HepG2 (cell line): ENCODE measurements around the gene BCL2L2. TPM values are rescaled to one million over a fixed set of nuclear protein-coding genes. Genes with fewer than 3 reads are reported as not detected.

Source experiments
- FOXK2 ChIP-seq: fragments of 450-650 bp; IDR thresholded peaks from 2 replicates; pipeline ENCODE4 v1.6.1; 2016
- GABPB1 ChIP-seq: IDR thresholded peaks from 2 replicates; pipeline ENCODE4 v1.6.1; 2016; ENCODE audit warnings: mild to moderate bottlenecking, missing genetic modification reagents, moderate library complexity, missing compliant biosample characterization
- HNRNPLL ChIP-seq: fragments of 200-400 bp; formaldehyde crosslinking; IDR thresholded peaks from 2 replicates; pipeline ENCODE4 v1.6.1; 2017; ENCODE audit warnings: mild to moderate bottlenecking, low read depth, low read length; ENCODE audit not compliant: poor library complexity, severe bottlenecking
- PBX2 ChIP-seq: IDR thresholded peaks from 2 replicates; pipeline ENCODE4 v1.6.1; 2016; ENCODE audit warnings: control low read depth
- PLRG1 ChIP-seq: fragments of 450-650 bp; conservative IDR thresholded peaks from 2 replicates; pipeline ENCODE4 v1.6.1; 2016
- ZBTB2 ChIP-seq: sonication (generic); formaldehyde crosslinking; IDR thresholded peaks from 2 replicates; pipeline ENCODE4 v1.8.0; 2022; ENCODE audit warnings: low read depth, missing genetic modification reagents
- ZSCAN9 ChIP-seq: IDR thresholded peaks from 2 replicates; pipeline ENCODE4 v1.6.1; 2016; ENCODE audit warnings: borderline replicate concordance
- polyA plus RNA-seq, 8 experiments: library from polyadenylated mRNA; depleted of rRNA in 3 of 8; stranded (reverse) in 7 of 8; unstranded in 1 of 8; fragments of >200 nt; fragmentation: Illumina TruSeq in 4 of 8; extraction: Trizol in 4 of 8; gene quantifications; 2 replicates each; pipeline versions ENCODE4 v1.2.1 to v1.2.3, GENCODE V29; 2011 to 2016; ENCODE audit warnings: low read depth in 4 of 8, missing spikeins in 1 of 8, mixed read lengths in 1 of 8; ENCODE audit not compliant: insufficient read depth in 1 of 8
- total RNA-seq, 5 experiments: library from RNA; depleted of rRNA; stranded (reverse); fragments of >200 nt; fragmentation: Illumina TruSeq; extraction: Trizol; gene quantifications; 2 replicates each; pipeline ENCODE4 v1.2.3, GENCODE V29; 2016; ENCODE audit warnings: low read depth in 1 of 5
- TF ChIP-seq, protein P1 (sequence below): IDR thresholded peaks from 2 replicates; pipeline ENCODE4 v1.6.1; 2012; ENCODE audit warnings: low read depth, low read length, improper control_type of control experiment
- TF ChIP-seq, protein P2 (sequence below), 2 experiments: fragments of 450-650 bp in 1 of 2; sonication (generic) in 1 of 2; formaldehyde crosslinking in 1 of 2; IDR thresholded peaks; 2 replicates each; pipeline versions ENCODE4 v1.6.1 to v1.8.0; 2016 to 2022; ENCODE audit warnings: antibody characterized with exemption in 1 of 2, mild to moderate bottlenecking in 1 of 2, missing genetic modification reagents in 1 of 2
- TF ChIP-seq, protein P3 (sequence below): sonication (generic); formaldehyde crosslinking; IDR thresholded peaks from 2 replicates; pipeline ENCODE4 v1.5.0; 2020; ENCODE audit warnings: missing genetic modification reagents, mild to moderate bottlenecking, borderline replicate concordance

BCL2L2 gene
- total and polyA plus RNA-seq, 2 of the 13 experiments (the other 11 are each of a cell fraction or from before 2014, with no cell fraction given): 28.1 to 49.8 TPM

DNA sequence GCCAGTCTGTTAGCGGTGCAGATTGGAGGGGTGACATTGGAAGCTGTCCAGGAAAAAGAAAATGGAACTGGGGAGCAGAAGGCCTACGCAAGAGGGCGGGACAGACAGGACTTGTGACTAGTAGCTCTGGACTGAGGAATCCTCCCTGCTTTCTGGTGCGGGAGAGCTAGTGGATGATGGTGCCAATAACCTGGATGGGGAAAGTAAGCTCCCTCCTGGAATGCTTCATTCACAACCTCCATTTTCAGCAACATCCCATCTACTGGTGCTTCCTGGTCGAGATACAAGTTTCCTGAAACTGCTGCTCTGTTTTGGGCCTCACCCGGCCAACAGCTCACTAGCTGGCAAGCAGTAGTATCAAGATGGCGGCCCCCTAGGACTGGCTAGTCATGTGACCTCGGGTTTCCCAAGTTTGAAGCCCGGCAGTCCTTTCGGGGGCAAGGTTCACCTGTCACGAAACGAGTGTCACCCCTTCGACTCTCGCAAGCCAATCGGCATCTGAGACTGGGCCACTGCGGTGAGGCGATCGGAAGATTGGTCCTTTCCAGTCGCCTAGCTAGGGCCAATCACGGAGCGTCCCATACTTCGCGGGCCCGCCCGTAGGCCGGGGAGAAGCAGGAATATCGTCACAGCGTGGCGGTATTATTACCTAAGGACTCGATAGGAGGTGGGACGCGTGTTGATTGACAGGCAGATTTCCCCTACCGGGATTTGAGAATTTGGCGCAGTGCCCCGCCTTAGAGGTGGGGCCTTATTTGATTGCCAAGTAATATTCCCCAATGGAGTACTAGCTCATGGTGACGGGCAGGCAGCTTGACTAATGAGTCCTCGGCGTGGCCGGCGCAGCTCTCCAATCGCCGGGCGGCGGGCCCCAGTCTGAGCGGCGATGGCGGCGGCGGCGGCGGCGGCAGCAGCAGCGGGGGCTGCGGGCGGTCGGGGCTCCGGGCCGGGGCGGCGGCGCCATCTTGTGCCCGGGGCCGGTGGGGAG, 14.2 kb downstream of the BCL2L2 start, which contains the start of gene PABPN1 (continued):
- TF ChIP-seq, protein P1, sequence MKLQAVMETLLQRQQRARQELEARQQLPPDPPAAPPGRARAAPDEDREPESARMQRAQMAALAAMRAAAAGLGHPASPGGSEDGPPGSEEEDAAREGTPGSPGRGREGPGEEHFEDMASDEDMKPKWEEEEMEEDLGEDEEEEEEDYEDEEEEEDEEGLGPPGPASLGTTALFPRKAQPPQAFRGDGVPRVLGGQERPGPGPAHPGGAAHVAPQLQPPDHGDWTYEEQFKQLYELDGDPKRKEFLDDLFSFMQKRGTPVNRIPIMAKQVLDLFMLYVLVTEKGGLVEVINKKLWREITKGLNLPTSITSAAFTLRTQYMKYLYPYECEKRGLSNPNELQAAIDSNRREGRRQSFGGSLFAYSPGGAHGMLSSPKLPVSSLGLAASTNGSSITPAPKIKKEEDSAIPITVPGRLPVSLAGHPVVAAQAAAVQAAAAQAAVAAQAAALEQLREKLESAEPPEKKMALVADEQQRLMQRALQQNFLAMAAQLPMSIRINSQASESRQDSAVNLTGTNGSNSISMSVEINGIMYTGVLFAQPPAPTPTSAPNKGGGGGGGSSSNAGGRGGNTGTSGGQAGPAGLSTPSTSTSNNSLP: peak; percentile 98
- TF ChIP-seq HNRNPLL (peak; percentile 89), FOXK2 (0 out of 2 replicates have a peak, but pooled peaks have one; percentile 61), PLRG1 (no peak), ZSCAN9 (CRISPR knock-in tag) (peak; percentile 95), ZBTB2 (peak; percentile 98), PBX2 (CRISPR knock-in tag) (peak; percentile 98), GABPB1 (CRISPR knock-in tag) (peak; percentile 92)
- TF ChIP-seq, protein P2, sequence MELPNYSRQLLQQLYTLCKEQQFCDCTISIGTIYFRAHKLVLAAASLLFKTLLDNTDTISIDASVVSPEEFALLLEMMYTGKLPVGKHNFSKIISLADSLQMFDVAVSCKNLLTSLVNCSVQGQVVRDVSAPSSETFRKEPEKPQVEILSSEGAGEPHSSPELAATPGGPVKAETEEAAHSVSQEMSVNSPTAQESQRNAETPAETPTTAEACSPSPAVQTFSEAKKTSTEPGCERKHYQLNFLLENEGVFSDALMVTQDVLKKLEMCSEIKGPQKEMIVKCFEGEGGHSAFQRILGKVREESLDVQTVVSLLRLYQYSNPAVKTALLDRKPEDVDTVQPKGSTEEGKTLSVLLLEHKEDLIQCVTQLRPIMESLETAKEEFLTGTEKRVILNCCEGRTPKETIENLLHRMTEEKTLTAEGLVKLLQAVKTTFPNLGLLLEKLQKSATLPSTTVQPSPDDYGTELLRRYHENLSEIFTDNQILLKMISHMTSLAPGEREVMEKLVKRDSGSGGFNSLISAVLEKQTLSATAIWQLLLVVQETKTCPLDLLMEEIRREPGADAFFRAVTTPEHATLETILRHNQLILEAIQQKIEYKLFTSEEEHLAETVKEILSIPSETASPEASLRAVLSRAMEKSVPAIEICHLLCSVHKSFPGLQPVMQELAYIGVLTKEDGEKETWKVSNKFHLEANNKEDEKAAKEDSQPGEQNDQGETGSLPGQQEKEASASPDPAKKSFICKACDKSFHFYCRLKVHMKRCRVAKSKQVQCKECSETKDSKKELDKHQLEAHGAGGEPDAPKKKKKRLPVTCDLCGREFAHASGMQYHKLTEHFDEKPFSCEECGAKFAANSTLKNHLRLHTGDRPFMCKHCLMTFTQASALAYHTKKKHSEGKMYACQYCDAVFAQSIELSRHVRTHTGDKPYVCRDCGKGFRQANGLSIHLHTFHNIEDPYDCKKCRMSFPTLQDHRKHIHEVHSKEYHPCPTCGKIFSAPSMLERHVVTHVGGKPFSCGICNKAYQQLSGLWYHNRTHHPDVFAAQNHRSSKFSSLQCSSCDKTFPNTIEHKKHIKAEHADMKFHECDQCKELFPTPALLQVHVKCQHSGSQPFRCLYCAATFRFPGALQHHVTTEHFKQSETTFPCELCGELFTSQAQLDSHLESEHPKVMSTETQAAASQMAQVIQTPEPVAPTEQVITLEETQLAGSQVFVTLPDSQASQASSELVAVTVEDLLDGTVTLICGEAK (IDR thresholded peaks at IDR 0.05): no peak
- TF ChIP-seq, protein P2 (CRISPR knock-in tag; IDR thresholded peaks at IDR 0.05): peak; percentile 84
- TF ChIP-seq, protein P3, sequence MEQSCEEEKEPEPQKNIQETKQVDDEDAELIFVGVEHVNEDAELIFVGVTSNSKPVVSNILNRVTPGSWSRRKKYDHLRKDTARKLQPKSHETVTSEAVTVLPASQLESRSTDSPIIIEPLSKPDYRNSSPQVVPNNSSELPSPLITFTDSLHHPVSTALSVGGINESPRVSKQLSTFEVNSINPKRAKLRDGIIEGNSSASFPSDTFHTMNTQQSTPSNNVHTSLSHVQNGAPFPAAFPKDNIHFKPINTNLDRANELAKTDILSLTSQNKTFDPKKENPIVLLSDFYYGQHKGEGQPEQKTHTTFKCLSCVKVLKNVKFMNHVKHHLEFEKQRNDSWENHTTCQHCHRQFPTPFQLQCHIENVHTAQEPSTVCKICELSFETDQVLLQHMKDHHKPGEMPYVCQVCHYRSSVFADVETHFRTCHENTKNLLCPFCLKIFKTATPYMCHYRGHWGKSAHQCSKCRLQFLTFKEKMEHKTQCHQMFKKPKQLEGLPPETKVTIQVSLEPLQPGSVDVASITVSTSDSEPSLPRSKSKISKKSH (CRISPR knock-in tag): no peak; the same call in 1 of the 2 replicates
- TF ChIP-seq, all 625 proteins: peak for 460
